GM12865 (cell line): ENCODE measurements around the gene C3orf80.
"Not testable (repeated sequence)": the region's sequence is repeated elsewhere in the genome, so short reads cannot be mapped to it uniquely, and the experiment has no call there.

Source experiments
- DNase-seq: peaks from one replicate; pipeline ENCODE4 v3.0.0; 2010; ENCODE audit warnings: low read depth
- H3K4me3 ChIP-seq: 2 replicates; pipeline ENCODE4 v1.5.1; 2011; ENCODE audit warnings: mild to moderate bottlenecking, low read depth, low read length, control low read depth
- TF ChIP-seq, protein P1 (sequence below): IDR thresholded peaks from 2 replicates; pipeline ENCODE4 v1.5.1; 2011; ENCODE audit warnings: low read length, control low read depth, low read depth, inconsistent platforms; ENCODE audit not compliant: insufficient read depth; ENCODE audit errors: missing control alignments

The C3orf80 gene

DNA sequence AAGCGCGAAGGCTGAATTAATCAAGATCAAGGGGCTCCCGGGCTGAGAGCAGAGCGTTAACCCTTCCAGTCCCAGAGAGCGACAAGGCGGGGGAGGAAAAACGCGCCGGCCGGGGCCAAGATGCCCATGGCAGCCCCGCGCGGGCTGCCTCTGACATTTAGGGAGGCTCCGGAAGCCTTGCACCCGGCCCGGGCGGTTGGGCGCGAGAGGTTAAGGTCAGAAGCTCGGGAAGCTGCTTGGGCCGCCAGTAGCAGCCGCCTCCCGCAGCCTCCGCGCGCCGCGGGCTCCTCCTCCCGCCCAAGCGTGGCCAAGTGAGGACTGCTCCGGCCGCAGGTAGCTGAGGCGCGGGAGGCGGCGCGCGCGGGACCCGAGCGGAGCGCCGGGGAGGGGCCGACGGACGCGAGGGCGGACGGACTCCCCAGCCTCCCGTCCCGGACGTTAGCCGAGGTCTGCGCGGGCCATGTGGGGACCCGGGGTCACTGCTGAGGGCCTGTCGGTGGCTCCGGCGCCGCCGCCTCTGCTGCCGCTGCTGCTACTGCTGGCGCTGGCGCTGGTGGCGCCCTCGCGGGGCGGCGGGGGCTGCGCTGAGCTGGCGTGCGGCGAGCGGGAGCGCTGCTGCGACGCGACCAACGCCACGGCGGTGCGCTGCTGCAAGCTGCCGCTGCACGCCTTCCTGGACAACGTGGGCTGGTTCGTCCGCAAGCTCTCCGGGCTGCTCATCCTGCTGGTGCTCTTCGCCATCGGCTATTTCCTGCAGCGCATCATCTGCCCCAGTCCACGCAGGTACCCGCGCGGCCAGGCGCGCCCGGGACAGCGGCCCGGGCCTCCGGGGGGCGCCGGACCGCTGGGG, at the start of gene C3orf80:
TSS of gene C3orf80 (plus strand) at position 247 of the 850 bp plus-strand sequence. CDS start at position 461, 214 bp downstream.
- peak; percentile 84 for DNase-seq
- H3K4me3 ChIP-seq = peak within 1 kb of the TSS; percentile 58
- TF ChIP-seq, protein P1, sequence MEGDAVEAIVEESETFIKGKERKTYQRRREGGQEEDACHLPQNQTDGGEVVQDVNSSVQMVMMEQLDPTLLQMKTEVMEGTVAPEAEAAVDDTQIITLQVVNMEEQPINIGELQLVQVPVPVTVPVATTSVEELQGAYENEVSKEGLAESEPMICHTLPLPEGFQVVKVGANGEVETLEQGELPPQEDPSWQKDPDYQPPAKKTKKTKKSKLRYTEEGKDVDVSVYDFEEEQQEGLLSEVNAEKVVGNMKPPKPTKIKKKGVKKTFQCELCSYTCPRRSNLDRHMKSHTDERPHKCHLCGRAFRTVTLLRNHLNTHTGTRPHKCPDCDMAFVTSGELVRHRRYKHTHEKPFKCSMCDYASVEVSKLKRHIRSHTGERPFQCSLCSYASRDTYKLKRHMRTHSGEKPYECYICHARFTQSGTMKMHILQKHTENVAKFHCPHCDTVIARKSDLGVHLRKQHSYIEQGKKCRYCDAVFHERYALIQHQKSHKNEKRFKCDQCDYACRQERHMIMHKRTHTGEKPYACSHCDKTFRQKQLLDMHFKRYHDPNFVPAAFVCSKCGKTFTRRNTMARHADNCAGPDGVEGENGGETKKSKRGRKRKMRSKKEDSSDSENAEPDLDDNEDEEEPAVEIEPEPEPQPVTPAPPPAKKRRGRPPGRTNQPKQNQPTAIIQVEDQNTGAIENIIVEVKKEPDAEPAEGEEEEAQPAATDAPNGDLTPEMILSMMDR = peak; percentile 35

GRCh38 chr3:160176923-160177322, 48.3 kb upstream of the C3orf80 start:
- no peak overlapping the region for H3K4me3 ChIP-seq
- no peak for DNase-seq
- TF ChIP-seq, protein P1 = no peak

DNA sequence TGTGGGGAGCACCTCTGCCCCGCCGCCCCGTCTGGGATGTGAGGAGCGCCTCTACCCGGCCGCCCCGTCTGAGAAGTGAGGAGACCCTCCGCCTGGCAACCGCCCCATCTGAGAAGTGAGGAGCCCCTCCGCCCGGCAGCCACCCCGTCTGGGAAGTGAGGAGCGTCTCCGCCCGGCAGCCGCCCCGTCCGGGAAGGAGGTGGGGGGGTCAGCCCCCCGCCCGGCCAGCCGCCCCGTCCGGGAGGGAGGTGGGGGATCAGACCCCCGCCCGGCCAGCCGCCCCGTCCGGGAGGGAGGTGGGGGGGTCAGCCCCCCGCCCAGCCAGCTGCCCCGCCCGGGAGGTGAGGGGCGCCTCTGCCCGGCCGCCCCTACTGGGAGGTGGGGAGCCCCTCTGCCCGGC, 46.6 kb upstream of the C3orf80 start:
- not testable (repeated sequence) for DNase-seq, H3K4me3 ChIP-seq

DNA sequence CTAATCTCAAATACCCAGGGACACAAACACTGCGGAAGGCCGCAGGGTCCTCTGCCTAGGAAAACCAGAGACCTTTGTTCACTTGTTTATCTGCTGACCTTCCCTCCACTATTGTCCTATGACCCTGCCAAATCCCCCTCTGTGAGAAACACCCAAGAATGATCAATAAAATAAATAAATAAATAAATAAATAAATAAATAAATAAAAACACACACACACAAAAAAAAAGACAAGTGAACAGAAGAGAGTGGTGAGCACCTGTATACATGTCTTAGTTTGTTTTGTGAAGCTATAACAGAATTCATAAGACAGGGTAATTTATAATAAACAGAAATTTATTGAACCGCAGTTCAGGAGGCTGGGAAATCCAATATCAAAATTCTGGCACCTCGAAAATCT, 45.8 kb upstream of the C3orf80 start:
- H3K4me3 ChIP-seq = not testable (repeated sequence)

DNA sequence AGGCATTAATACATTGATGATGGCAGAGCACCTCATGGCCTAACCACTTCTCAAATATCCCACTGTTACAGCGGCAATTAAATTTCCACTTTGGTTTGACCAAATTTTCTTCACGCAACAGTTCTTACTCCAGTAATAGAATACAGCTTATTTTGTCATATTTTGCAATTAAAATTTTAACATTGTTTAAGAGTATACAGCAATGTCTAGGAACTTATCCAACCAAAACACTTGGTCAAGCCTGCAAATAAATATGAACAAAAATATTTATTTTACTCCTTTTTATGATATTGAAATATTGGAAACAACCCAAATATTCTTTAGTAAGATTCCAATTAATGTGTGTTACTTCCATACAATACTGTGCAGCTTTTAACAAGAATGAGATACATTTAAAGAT, 45.3 kb upstream of the C3orf80 start:
- TF ChIP-seq, protein P1 = no peak
- no peak overlapping the region for H3K4me3 ChIP-seq
- DNase-seq = no peak

More for the DNA sequence above, 45.8 kb upstream of the C3orf80 start:
- not testable (repeated sequence) for DNase-seq

DNA sequence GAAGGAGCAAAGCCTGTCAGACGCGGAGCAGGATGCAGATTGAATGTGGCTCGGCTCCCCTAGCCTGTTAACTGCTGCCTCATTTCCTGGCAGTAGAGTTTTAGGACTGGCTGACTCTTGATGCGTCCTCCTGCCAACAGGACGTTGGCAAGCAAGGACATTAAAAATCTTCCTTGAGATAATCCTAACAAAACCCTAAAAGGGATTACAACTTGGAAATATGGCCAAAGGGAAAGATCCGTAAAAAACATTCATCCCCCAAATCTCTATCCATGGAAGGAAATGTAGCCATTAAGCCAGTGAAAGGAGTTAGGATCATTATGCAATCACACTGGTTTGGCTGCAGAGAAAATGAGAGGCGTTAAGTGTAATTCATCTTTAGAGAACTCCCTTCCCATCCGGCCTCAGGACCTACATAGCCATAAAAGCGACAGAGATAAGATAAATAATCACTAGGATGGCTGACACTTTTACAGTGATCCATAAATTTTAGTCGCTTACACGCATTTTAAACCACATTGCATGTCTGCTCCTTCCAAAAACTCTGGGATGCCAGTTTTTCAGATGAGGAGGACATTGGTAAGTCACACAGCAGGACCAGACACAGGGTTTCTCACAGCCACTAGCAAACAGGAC, 44.5 kb upstream of the C3orf80 start:
- DNase-seq = no peak
- TF ChIP-seq, protein P1 = no peak
- no peak overlapping the region for H3K4me3 ChIP-seq

DNA sequence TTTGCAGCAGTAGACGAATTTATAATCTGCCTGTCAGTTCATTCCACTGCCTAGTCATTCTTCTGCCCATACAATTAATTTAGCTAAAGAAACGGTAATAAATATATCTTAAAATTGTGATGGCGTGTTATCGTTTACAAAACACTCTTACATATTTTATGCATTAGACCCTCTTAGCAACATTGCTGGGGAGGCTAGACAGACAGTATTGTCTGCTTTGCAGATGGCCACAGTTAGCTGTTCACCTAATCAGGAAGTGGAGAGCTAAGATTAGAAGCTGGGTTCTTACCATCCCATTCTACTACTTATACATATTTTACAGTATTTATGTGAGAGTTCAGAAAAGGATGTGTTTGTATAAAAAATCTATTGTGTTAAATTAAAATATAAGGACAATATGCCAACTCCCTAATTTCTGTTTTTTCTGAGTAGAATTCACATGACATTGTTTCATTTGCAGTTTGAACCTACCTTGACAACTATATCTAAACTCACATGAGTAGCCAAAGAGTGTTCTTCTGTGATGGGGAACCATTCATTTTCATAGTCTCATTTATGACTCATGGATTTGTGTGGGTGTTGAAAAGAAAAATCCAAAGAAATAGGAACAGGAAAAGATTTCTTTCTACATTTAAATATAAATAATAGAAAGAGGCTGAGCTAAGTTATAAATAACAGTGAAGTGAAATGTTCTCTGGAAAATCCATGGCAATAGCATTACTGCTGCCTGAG, 41.7 kb upstream of the C3orf80 start:
- DNase-seq = no peak
- TF ChIP-seq, protein P1 = no peak
- no peak overlapping the region for H3K4me3 ChIP-seq

- TF ChIP-seq, protein P1 = no peak
- H3K4me3 ChIP-seq = no peak overlapping the region
- DNase-seq = no peak
Measured at GRCh38 chr3:160184655-160185054, 40.6 kb upstream of the C3orf80 start.
